HEK293 (cell line): ENCODE results near the gene ELAVL3.
A peak's percentile ranks its signal among the peaks of the same experiment; 100 is the strongest.

Source experiments
- CTCF ChIA-PET: fragments of 350-600 bp; formaldehyde crosslinking; extraction: SDS; loops from one replicate; lab custom pipeline; 2021; ENCODE audit warnings: antibody characterized with exemption; lab: Yijun Ruan, JAX
- POLR2A ChIA-PET: fragments of 300-600 bp; formaldehyde crosslinking; extraction: SDS; loops from one replicate; lab custom pipeline; 2020; ENCODE audit warnings: antibody characterized with exemption, inconsistent platforms; lab: Yijun Ruan, JAX
- H3K27ac ChIP-seq: fragments of 200-500 bp; sonication (Bioruptor generic); 2 replicates; pipeline ENCODE4 v1.5.1; 2014; ENCODE audit warnings: low read depth, low read length, control low read depth, inconsistent platforms; ENCODE audit errors: extremely low read depth
- H3K36me3 ChIP-seq, 2 experiments: fragments of 200-500 bp in 1 of 2; sonication (Bioruptor generic) in 1 of 2; 1 replicate in 1 of 2; 2 replicates in 1 of 2; pipeline ENCODE4 v1.5.1; 2014 to 2017; ENCODE audit warnings: inconsistent platforms in 2 of 2, low read length in 2 of 2; ENCODE audit not compliant: control insufficient read depth in 2 of 2, insufficient read depth in 1 of 2
- H3K4me1 ChIP-seq: fragments of 200-500 bp; sonication (Bioruptor generic); 2 replicates; pipeline ENCODE4 v1.5.1; 2014; ENCODE audit warnings: mild to moderate bottlenecking, low read length, inconsistent platforms; ENCODE audit not compliant: control insufficient read depth, insufficient read depth
- H3K4me3 ChIP-seq: 2 replicates; pipeline ENCODE4 v1.5.1; 2011; ENCODE audit warnings: low read depth, mild to moderate bottlenecking, control low read depth, low read length, moderate library complexity
- H3K9me3 ChIP-seq: fragments of 200-500 bp; sonication (Bioruptor generic); 2 replicates; pipeline ENCODE4 v1.5.1; 2014; ENCODE audit warnings: low read depth, low read length, inconsistent platforms; ENCODE audit not compliant: control insufficient read depth, insufficient read depth
- EGR2 ChIP-seq: fragments of 450-650 bp; formaldehyde crosslinking; IDR thresholded peaks from 2 replicates; pipeline ENCODE4 v1.5.1; 2016; ENCODE audit warnings: low read depth, missing biosample characterization, missing genetic modification characterization
- ELK4 ChIP-seq: IDR thresholded peaks from 2 replicates; pipeline ENCODE4 v1.6.1; 2011; ENCODE audit warnings: mild to moderate bottlenecking, low read depth, low read length, borderline replicate concordance
- SALL2 ChIP-seq: fragments of 450-650 bp; formaldehyde crosslinking; IDR thresholded peaks from 2 replicates; pipeline ENCODE4 v1.5.0; 2017; ENCODE audit warnings: missing biosample characterization, mild to moderate bottlenecking, missing genetic modification characterization, borderline replicate concordance
- SCRT2 ChIP-seq: fragments of 450-650 bp; formaldehyde crosslinking; IDR thresholded peaks from 2 replicates; pipeline ENCODE4 v1.5.1; 2016; ENCODE audit warnings: missing biosample characterization, missing genetic modification characterization
- ZBTB6 ChIP-seq: fragments of 450-650 bp; formaldehyde crosslinking; IDR thresholded peaks from 2 replicates; pipeline ENCODE4 v1.5.1; 2017; ENCODE audit warnings: missing biosample characterization, missing genetic modification characterization
- ZFHX2 ChIP-seq: fragments of 450-650 bp; formaldehyde crosslinking; conservative IDR thresholded peaks from 2 replicates; pipeline ENCODE4 v1.5.1; 2016; ENCODE audit warnings: missing biosample characterization, missing genetic modification characterization
- ZIC2 ChIP-seq: fragments of 450-650 bp; formaldehyde crosslinking; IDR thresholded peaks from 2 replicates; pipeline ENCODE4 v1.5.1; 2016; ENCODE audit warnings: missing biosample characterization, missing genetic modification characterization
- ZNF138 ChIP-seq: fragments of 450-650 bp; formaldehyde crosslinking; IDR thresholded peaks from 2 replicates; pipeline ENCODE4 v1.5.1; 2016; ENCODE audit warnings: missing biosample characterization, missing genetic modification characterization, borderline replicate concordance
- ZNF146 ChIP-seq: fragments of 450-650 bp; formaldehyde crosslinking; IDR thresholded peaks from 2 replicates; pipeline ENCODE4 v1.5.1; 2016; ENCODE audit warnings: missing biosample characterization, missing genetic modification characterization
- ZNF2 ChIP-seq: fragments of 450-650 bp; formaldehyde crosslinking; IDR thresholded peaks from 2 replicates; pipeline ENCODE4 v1.5.1; 2016; ENCODE audit warnings: missing biosample characterization, missing genetic modification characterization
- ZNF391 ChIP-seq: fragments of 450-650 bp; formaldehyde crosslinking; IDR thresholded peaks from 2 replicates; pipeline ENCODE4 v1.5.1; 2016; ENCODE audit warnings: low read depth, missing biosample characterization, missing genetic modification characterization, borderline replicate concordance
- ZNF544 ChIP-seq: fragments of 450-650 bp; formaldehyde crosslinking; IDR thresholded peaks from 2 replicates; pipeline ENCODE4 v1.5.0; 2017; ENCODE audit warnings: missing biosample characterization, missing genetic modification characterization
- ZNF76 ChIP-seq: fragments of 450-650 bp; formaldehyde crosslinking; IDR thresholded peaks from 2 replicates; pipeline ENCODE4; 2016; ENCODE audit warnings: low read depth, missing biosample characterization, missing genetic modification characterization, borderline replicate concordance
- ZNF792 ChIP-seq: fragments of 450-650 bp; formaldehyde crosslinking; IDR thresholded peaks from 2 replicates; pipeline ENCODE4 v1.5.1; 2016; ENCODE audit warnings: missing biosample characterization, missing genetic modification characterization
- TF ChIP-seq, protein P1 (sequence below): fragments of 450-650 bp; formaldehyde crosslinking; IDR thresholded peaks from 2 replicates; pipeline ENCODE4 v1.5.1; 2016; ENCODE audit warnings: missing biosample characterization, missing genetic modification characterization
- TF ChIP-seq, protein P2 (sequence below): fragments of 450-650 bp; formaldehyde crosslinking; IDR thresholded peaks from 2 replicates; pipeline ENCODE4 v1.5.1; 2016; ENCODE audit warnings: missing biosample characterization, missing genetic modification characterization
- TF ChIP-seq, protein P3 (sequence below): fragments of 450-650 bp; formaldehyde crosslinking; IDR thresholded peaks from 2 replicates; pipeline ENCODE4 v1.5.1; 2016; ENCODE audit warnings: missing biosample characterization, missing genetic modification characterization

The ELAVL3 gene

DNA sequence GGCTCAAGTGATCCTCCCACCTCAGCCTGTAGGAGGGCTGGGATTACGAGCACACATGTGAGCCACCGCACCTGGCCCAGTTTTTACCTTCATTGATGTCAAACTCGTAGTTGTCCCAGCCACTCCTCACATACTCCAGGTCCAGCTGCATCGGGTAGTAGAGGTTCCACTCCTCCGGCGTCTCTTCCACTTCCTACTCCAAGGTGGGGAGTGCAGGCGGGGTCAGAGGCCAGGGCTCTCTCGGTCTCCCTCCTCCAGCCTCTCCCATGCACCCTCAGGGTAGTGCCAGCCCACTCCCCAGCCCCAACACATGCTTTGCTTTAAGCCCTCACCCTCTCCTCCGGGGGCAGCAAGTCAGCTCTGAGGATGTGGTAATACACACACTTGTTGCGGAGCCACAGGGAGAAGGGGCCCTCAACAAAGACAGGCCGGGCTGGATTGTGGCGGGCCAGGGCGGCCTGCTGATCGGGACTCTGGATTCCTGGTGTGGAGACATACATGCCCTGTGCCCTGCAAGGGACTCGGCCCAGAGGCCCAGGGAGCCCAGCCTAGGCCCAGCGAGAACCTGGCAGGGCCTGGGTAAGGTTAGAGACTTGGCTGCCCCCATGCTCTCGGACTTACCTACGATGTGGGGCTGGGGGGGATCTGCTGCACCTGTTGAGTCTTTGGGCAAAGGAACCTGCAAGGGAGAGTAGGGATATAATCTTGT is 26.7 kb upstream of the ELAVL3 start:
- ChIA-PET CTCF (interaction anchor here (0.5 kb wide), 1 partner anchor 10 kb away, joined by 3 read pairs; no protein-coding TSS in a partner anchor), POLR2A (interaction anchor here (1.6 kb wide), 1 partner anchor 21 kb away, joined by 10 read pairs; the partner anchor contains the start of gene ECSIT)
- H3K4me3 ChIP-seq: no peak overlapping the region
- H3K4me1 ChIP-seq: peaks cover 6% of the 10 kb centered on the region
- peaks cover 4 to 8% of the 10 kb centered on the region in 2 experiments; a peak in 2 of 3 replicates for H3K36me3 ChIP-seq
- H3K27ac ChIP-seq: no peak overlapping the region
- no peaks in the 10 kb centered on the region for H3K9me3 ChIP-seq
- TF ChIP-seq ZNF138 (no peak), ZFHX2 (peak; percentile 56), ELK4 (no peak), SALL2 (tag by site-specific recombination) (no peak), EGR2 (tag by site-specific recombination) (peak; percentile 78), ZNF146 (tag by site-specific recombination) (no peak), SCRT2 (peak; percentile 93)
- TF ChIP-seq, protein P1, sequence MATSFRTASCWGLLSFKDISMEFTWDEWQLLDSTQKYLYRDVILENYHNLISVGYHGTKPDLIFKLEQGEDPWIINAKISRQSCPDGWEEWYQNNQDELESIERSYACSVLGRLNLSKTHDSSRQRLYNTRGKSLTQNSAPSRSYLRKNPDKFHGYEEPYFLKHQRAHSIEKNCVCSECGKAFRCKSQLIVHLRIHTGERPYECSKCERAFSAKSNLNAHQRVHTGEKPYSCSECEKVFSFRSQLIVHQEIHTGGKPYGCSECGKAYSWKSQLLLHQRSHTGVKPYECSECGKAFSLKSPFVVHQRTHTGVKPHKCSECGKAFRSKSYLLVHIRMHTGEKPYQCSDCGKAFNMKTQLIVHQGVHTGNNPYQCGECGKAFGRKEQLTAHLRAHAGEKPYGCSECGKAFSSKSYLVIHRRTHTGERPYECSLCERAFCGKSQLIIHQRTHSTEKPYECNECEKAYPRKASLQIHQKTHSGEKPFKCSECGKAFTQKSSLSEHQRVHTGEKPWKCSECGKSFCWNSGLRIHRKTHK (tag by site-specific recombination): no peak
- TF ChIP-seq, protein P2, sequence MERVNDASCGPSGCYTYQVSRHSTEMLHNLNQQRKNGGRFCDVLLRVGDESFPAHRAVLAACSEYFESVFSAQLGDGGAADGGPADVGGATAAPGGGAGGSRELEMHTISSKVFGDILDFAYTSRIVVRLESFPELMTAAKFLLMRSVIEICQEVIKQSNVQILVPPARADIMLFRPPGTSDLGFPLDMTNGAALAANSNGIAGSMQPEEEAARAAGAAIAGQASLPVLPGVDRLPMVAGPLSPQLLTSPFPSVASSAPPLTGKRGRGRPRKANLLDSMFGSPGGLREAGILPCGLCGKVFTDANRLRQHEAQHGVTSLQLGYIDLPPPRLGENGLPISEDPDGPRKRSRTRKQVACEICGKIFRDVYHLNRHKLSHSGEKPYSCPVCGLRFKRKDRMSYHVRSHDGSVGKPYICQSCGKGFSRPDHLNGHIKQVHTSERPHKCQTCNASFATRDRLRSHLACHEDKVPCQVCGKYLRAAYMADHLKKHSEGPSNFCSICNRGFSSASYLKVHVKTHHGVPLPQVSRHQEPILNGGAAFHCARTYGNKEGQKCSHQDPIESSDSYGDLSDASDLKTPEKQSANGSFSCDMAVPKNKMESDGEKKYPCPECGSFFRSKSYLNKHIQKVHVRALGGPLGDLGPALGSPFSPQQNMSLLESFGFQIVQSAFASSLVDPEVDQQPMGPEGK (tag by site-specific recombination): no peak
- TF ChIP-seq, protein P3, sequence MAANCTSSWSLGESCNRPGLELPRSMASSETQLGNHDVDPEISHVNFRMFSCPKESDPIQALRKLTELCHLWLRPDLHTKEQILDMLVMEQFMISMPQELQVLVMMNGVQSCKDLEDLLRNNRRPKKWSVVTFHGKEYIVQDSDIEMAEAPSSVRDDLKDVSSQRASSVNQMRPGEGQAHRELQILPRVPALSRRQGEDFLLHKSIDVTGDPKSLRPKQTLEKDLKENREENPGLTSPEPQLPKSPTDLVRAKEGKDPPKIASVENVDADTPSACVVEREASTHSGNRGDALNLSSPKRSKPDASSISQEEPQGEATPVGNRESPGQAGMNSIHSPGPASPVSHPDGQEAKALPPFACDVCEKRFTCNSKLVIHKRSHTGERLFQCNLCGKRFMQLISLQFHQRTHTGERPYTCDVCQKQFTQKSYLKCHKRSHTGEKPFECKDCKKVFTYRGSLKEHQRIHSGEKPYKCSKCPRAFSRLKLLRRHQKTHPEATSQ (tag by site-specific recombination): no peak

- H3K36me3 ChIP-seq: peaks cover 1 to 4% of the 10 kb centered on the region in 2 experiments; a peak in 2 of 3 replicates
- POLR2A ChIA-PET: interaction anchor here (1.7 kb wide), 1 partner anchor 22 kb away, joined by 5 read pairs; the partner anchor contains the start of gene ECSIT
- no peak overlapping the region for H3K4me3 ChIP-seq
- peaks cover 6% of the 10 kb centered on the region for H3K4me1 ChIP-seq
- no peaks in the 10 kb centered on the region for H3K9me3 ChIP-seq
- TF ChIP-seq ZNF544 (tag by site-specific recombination): no peak
- TF ChIP-seq ZNF391: no peak
- TF ChIP-seq ZIC2: no peak
- no peak for TF ChIP-seq ZNF2 (tag by site-specific recombination)
- TF ChIP-seq ZBTB6 (tag by site-specific recombination): peak; percentile 77; the same call in 1 of the 2 replicates
- TF ChIP-seq ZNF792 (tag by site-specific recombination): no peak
- no peak for TF ChIP-seq ZNF76 (tag by site-specific recombination)
- CTCF ChIA-PET: no interaction called here
- no peak overlapping the region for H3K27ac ChIP-seq
These were observed 26.1 kb upstream of the ELAVL3 start for GRCh38 chr19:11506967-11507366.
